Lower lobe of right lung (tissue), 2 donors: ENCODE results near the gene PRKN. TPM values are rescaled to one million over a fixed set of nuclear protein-coding genes. Genes with fewer than 3 reads are reported as not detected.
A peak's percentile ranks its signal among the peaks of the same experiment; 100 is the strongest.

Experiments used
- ATAC-seq, 2 donors: fragments of 200-7000 bp; cut with Tn5 transposase; one replicate each; pipeline ENCODE4 v1.9.1; 2020 to 2022; ENCODE audit warnings: mild to moderate bottlenecking in 2 of 2, moderate library complexity in 2 of 2
- DNase-seq: peaks from one replicate; pipeline ENCODE4 v3.0.0-alpha.2; 2020
- H3K27ac ChIP-seq: fragments of 200-600 bp; one replicate; pipeline ENCODE4 v1.8.0; 2022
- H3K27me3 ChIP-seq: fragments of 200-600 bp; one replicate; pipeline ENCODE4 v1.8.0; 2022; ENCODE audit warnings: low read depth
- H3K36me3 ChIP-seq: fragments of 200-600 bp; one replicate; pipeline ENCODE4 v1.8.0; 2022; ENCODE audit warnings: mild to moderate bottlenecking
- H3K4me1 ChIP-seq: fragments of 200-600 bp; one replicate; pipeline ENCODE4 v1.8.0; 2022
- H3K4me3 ChIP-seq: fragments of 200-600 bp; one replicate; pipeline ENCODE4 v1.8.0; 2022; ENCODE audit warnings: mild to moderate bottlenecking
- H3K9me3 ChIP-seq: fragments of 200-600 bp; one replicate; pipeline ENCODE4 v1.8.0; 2022
- intact Hi-C: fragments of 100-400 bp; cut with DNase I; formaldehyde crosslinking; loops from one replicate; pipeline ENCODE4 v1.11.0; 2022
- total RNA-seq: library from RNA; stranded (reverse); fragmentation: NEBNext Ultra II Directional; extraction: Animal tissue kit (Norgen Biotek cat#: 25700); gene quantifications from one replicate; pipeline ENCODE4 v1.2.1, GENCODE V29; 2021
- TF ChIP-seq, protein P1 (sequence below): fragments of 200-600 bp; IDR thresholded peaks from one replicate; pipeline ENCODE4 v1.8.0; 2022; ENCODE audit warnings: antibody characterized with exemption, mild to moderate bottlenecking
- donor health status: DM: no; HTN: yes; CAD: no; lungs with severe emphysema.

Gene PRKN
- total RNA-seq, 1 donor from 2014 or later = 6.1 TPM

- no peaks in the 10 kb centered on the region for H3K36me3 ChIP-seq
- TF ChIP-seq, protein P1, sequence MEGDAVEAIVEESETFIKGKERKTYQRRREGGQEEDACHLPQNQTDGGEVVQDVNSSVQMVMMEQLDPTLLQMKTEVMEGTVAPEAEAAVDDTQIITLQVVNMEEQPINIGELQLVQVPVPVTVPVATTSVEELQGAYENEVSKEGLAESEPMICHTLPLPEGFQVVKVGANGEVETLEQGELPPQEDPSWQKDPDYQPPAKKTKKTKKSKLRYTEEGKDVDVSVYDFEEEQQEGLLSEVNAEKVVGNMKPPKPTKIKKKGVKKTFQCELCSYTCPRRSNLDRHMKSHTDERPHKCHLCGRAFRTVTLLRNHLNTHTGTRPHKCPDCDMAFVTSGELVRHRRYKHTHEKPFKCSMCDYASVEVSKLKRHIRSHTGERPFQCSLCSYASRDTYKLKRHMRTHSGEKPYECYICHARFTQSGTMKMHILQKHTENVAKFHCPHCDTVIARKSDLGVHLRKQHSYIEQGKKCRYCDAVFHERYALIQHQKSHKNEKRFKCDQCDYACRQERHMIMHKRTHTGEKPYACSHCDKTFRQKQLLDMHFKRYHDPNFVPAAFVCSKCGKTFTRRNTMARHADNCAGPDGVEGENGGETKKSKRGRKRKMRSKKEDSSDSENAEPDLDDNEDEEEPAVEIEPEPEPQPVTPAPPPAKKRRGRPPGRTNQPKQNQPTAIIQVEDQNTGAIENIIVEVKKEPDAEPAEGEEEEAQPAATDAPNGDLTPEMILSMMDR = no peak
- H3K27me3 ChIP-seq = no peaks in the 10 kb centered on the region
- ATAC-seq (no peak), DNase-seq (no peak)
- no peak overlapping the region for H3K4me3 ChIP-seq
- H3K9me3 ChIP-seq = no peaks in the 10 kb centered on the region
- no peak overlapping the region for H3K27ac ChIP-seq
- H3K4me1 ChIP-seq = no peaks in the 10 kb centered on the region
- intact Hi-C loops = no loop called here
These were observed 106.3 kb downstream of the PRKN start for GRCh38 chr6:162621246-162621645.

DNA sequence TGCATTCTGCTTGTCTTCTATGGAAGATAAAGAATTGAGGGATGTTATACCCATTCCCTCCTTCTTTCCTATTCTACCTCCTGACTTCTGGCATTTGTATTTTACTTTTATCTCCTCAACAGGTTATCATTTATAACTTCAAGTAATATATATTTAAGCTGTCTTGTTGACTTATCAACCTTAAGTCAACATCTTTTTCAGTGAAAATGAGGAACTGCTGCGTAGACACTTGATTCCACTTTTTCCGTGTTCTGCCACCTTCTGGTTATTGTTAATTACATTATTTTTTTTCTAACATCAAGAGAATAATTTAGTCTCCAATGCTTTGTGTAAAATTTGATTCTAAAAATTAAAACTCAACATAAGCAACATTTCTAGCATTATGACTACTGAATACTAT is 107.5 kb downstream of the PRKN start:
- no peak for DNase-seq
- intact Hi-C loops = no loop called here
- TF ChIP-seq, protein P1 = no peak

GRCh38 chr6:162618448-162619002 is 109.0 kb downstream of the PRKN start:
- no peaks in the 10 kb centered on the region for H3K4me1 ChIP-seq
- TF ChIP-seq, protein P1 = no peak
- DNase-seq (no peak), ATAC-seq (no peak)
- no peak overlapping the region for H3K27ac ChIP-seq
- no peaks in the 10 kb centered on the region for H3K36me3 ChIP-seq
- no peaks in the 10 kb centered on the region for H3K9me3 ChIP-seq
- no peak overlapping the region for H3K4me3 ChIP-seq
- H3K27me3 ChIP-seq = no peaks in the 10 kb centered on the region
- intact Hi-C loops = no loop called here

More for the DNA sequence above, 107.5 kb downstream of the PRKN start:
- no peaks in the 10 kb centered on the region for H3K9me3 ChIP-seq
- no peak overlapping the region for H3K27ac ChIP-seq
- no peaks in the 10 kb centered on the region for H3K27me3 ChIP-seq
- no peaks in the 10 kb centered on the region for H3K4me1 ChIP-seq
- no peak overlapping the region for H3K4me3 ChIP-seq
- ATAC-seq = no peak
- no peaks in the 10 kb centered on the region for H3K36me3 ChIP-seq

DNA sequence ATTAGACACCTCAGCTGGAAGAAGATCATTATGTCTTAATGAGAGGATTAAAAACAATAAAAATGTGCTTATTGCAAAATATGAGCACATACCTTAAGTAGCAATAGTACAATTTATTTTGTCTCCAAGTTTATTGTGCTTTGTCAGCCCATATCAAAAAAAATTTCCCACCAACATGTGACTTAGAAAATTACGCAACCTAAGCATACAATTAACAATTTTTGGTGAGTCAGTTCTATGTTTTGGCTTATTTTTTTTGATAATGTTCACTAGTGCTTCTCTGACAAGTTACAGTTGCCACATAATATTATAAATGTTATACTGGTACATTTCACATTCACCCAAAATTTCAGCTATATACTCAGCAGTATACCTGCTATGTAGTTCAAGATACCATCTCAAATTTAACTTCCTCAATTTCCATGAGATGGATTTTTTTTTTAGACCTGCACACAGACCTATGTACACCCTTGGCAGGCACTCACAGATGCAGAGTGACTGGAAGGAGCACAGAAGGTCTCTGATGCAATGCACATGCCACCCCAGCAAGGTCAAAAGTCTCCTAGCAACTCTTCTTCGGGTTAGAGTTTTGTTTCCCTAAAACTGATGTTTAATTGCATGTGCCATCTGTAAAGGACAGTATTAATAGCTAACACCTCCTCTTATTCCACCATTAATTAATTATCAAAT is 112.4 kb downstream of the PRKN start:
- H3K4me3 ChIP-seq = no peak overlapping the region
- no peak overlapping the region for H3K27ac ChIP-seq
- H3K9me3 ChIP-seq = no peaks in the 10 kb centered on the region
- DNase-seq = no peak
- no peaks in the 10 kb centered on the region for H3K4me1 ChIP-seq
- peak in 1 of 2 donors; percentile 26 for ATAC-seq
- H3K27me3 ChIP-seq = no peaks in the 10 kb centered on the region
- no peaks in the 10 kb centered on the region for H3K36me3 ChIP-seq
- TF ChIP-seq, protein P1 = no peak
- intact Hi-C loops = no loop called here

DNA sequence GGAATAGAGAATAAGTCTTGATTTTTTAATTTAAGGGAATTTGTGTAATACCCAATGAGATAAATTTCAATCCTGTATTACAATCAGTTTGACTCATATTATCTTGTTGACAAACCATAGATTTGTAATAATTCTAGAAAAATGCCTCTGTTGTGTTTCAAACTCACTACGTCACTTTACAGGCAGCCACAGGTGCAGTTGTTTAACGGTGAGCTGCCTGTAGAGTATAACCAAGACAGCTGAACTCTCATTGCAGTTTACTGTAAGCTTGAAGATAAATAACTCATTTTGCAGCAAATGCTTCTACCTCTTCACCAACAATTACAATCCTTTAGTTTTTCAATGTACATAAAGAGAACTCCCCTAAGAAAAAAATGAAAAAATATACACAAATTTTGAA is 114.3 kb downstream of the PRKN start:
- Histone ChIP-seq H3K4me1 (no peaks in the 10 kb centered on the region), H3K4me3 (no peak overlapping the region), H3K9me3 (no peaks in the 10 kb centered on the region), H3K27me3 (no peaks in the 10 kb centered on the region), H3K36me3 (no peaks in the 10 kb centered on the region), H3K27ac (no peak overlapping the region)
- no peak for DNase-seq
- TF ChIP-seq, protein P1 = no peak
- intact Hi-C loops = no loop called here
- no peak for ATAC-seq
